ENCODE data around the gene MAST3. TPM values are rescaled to one million over a fixed set of nuclear protein-coding genes. Genes with fewer than 3 reads are reported as not detected.

The MAST3 gene
- total RNA-seq (2021; ENCODE audit: unreplicated experiment) (14.2 TPM), Bru-seq, nascent RNA (percentile 47 among the genes with signal in this experiment), BruChase-seq, experiment 1, labeled RNA remaining after a 6-hour chase (percentile 58 among the genes with signal in this experiment), BruChase-seq, experiment 2, labeled RNA remaining after a 2-hour chase (percentile 57 among the genes with signal in this experiment)
- 7.0 and 7.2 TPM in 2 replicates for polyA plus RNA-seq (2012)
- long read RNA-seq, partial matches to known transcripts = 5 of 18 reads
- long read RNA-seq, other reads (novel, unspliced or antisense) = 13 of 18 reads

DNA sequence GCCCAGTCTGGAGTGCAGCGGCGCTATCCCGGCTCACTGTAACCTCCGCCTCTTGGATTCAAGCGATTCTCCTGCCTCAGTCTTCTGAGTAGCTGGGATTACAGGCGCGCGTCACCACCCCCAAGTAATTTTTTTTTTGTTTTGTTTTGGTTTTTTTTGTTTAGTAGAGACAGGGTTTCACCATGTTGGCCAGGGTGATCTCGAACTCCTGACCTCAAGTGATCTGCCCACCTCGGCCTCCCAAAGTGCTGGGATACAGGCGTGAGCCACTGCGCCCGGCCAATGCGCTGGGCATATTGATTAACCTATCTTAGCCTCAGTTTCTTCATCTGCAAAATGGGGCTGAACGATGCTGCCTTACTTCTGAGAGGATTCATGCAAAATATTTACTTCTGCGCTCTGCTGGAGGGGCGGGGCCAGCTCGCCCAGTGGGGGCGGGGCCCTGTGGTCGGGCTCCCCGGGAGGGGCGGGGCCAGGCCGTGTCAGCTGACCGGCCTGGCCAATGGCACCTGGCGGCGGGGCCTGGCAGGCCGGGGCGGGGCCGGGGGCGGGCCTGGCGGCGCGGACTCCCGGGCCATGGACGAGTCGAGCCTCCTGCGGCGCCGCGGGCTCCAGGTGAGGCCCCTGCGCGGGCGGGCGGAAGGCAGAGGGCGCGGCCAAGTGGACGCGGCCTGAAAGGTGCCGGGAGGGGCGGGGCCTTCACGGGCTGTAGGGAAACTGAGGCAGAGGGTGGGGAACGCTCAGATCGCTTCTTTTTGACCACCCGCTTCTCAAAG is at the start of gene MAST3:
MAST3 (plus strand) TSS at position 562 of the 776 bp plus-strand sequence; CDS start at position 577, 15 bp downstream.
- Histone ChIP-seq H4K20me1 (ENCODE audit: insufficient read depth) (no peaks in the 10 kb centered on the region), H3K4me2 (ENCODE audit: low read length) (peak within 1 kb of the TSS; percentile 85), H3K27me3 (ENCODE audit: insufficient read depth, low read length) (no peaks in the 10 kb centered on the region), H3K9me2 (ENCODE audit: insufficient read depth) (no peaks in the 10 kb centered on the region), H2AFZ (ENCODE audit: low read depth, low read length, poor library complexity, severe bottlenecking) (peak within 1 kb of the TSS; percentile 45), H3K27ac (ENCODE audit: low read depth, low read length) (no peak within 1 kb of the TSS; the same call in 1 of the 2 replicates), H3K9me3 (ENCODE audit: control insufficient read depth in 1 of 2, insufficient read depth in 1 of 2, low read depth in 1 of 2, low read length in 2 of 2) (no peaks in the 10 kb centered on the region), H3K4me3 (replicated peaks in 1 of 2; ENCODE audit: low read depth in 1 of 2, low read length in 2 of 2) (peak within 1 kb of the TSS; percentile 77 to 81), H3K4me1 (ENCODE audit: control insufficient read depth in 1 of 2, insufficient read depth in 2 of 2, low read length in 2 of 2) (peaks cover 14 to 27% of the 10 kb centered on the region in 2 experiments; a peak in 3 of 4 replicates), H3K36me3 (ENCODE audit: control insufficient read depth in 1 of 2, insufficient read depth in 2 of 2, low read length in 2 of 2) (no peaks in the 10 kb centered on the region), H3K79me2 (ENCODE audit: insufficient read depth, low read length) (no peaks in the 10 kb centered on the region), H3K9ac (ENCODE audit: low read length) (peak within 1 kb of the TSS; percentile 74)
- intact Hi-C loops (cut with micrococcal nuclease) = no loop called here
- BruUV-seq (replicated peaks) = no TSS peak
- DNase-seq (ENCODE audit: low read depth, low spot score) (peak; percentile 61), ATAC-seq (peak; percentile 98)
- ChIA-PET RAD21 (ENCODE audit: low non-redundant PET in 1 of 2, low total read pairs in 2 of 2, uncharacterized antibody in 2 of 2, unreplicated experiment in 2 of 2) (interaction anchor here in 1 of 2 experiments (0.7 kb wide), 1 partner anchor 73 kb away, joined by 3 read pairs; no protein-coding TSS in a partner anchor), POLR2A (no interaction called here), CTCF (interaction anchor here (1.2 kb wide), 2 partner anchors 13 to 16 kb away, joined by 3 to 6 read pairs; no protein-coding TSS in a partner anchor)
- TF ChIP-seq CBX3 (IDR thresholded peaks at IDR 0.05; ENCODE audit: low read depth) = no peak
- TF ChIP-seq SIN3A (IDR thresholded peaks at IDR 0.05; ENCODE audit: low read depth) = no peak
- no peak for TF ChIP-seq POLR2A (IDR thresholded peaks at IDR 0.05; ENCODE audit: borderline replicate concordance, extremely low read depth, insufficient read depth, insufficient read length)
- TF ChIP-seq EGR1 (IDR thresholded peaks at IDR 0.05; ENCODE audit: low read depth) = peak; percentile 64
- peak; percentile 74 for TF ChIP-seq POLR2AphosphoS5 (IDR thresholded peaks at IDR 0.05; ENCODE audit: low read depth, low read length)
- 0 out of 2 replicates have a peak, but pooled peaks have one; percentile 14 for TF ChIP-seq SP1 (IDR thresholded peaks at IDR 0.05; ENCODE audit: low read depth)
- TF ChIP-seq EZH2phosphoT487 (IDR thresholded peaks at IDR 0.05; ENCODE audit: borderline replicate concordance) = no peak
- TF ChIP-seq TCF7L2 (IDR thresholded peaks at IDR 0.05; ENCODE audit: borderline replicate concordance, extremely low read depth, insufficient read depth, insufficient read length) = no peak
- TF ChIP-seq, protein P1, sequence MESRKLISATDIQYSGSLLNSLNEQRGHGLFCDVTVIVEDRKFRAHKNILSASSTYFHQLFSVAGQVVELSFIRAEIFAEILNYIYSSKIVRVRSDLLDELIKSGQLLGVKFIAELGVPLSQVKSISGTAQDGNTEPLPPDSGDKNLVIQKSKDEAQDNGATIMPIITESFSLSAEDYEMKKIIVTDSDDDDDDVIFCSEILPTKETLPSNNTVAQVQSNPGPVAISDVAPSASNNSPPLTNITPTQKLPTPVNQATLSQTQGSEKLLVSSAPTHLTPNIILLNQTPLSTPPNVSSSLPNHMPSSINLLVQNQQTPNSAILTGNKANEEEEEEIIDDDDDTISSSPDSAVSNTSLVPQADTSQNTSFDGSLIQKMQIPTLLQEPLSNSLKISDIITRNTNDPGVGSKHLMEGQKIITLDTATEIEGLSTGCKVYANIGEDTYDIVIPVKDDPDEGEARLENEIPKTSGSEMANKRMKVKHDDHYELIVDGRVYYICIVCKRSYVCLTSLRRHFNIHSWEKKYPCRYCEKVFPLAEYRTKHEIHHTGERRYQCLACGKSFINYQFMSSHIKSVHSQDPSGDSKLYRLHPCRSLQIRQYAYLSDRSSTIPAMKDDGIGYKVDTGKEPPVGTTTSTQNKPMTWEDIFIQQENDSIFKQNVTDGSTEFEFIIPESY (IDR thresholded peaks at IDR 0.05; ENCODE audit: extremely low read depth, insufficient replicate concordance, low read length) = no peak
- no peak for TF ChIP-seq SRF (IDR thresholded peaks at IDR 0.05; ENCODE audit: low read depth)
- TF ChIP-seq CEBPB (IDR thresholded peaks at IDR 0.05; ENCODE audit: low read depth) = no peak
- no peak for TF ChIP-seq EZH2 (IDR thresholded peaks at IDR 0.05)
- no peak for TF ChIP-seq ELF1 (IDR thresholded peaks at IDR 0.05; ENCODE audit: borderline replicate concordance, low read depth)

All from HCT116 (cell line).